ENCODE results near the gene CSNK1A1L.
A peak's percentile ranks its signal among the peaks of the same experiment; 100 is the strongest.

Gene CSNK1A1L

GRCh38 chr13:37139356-37139755, 33.9 kb upstream of the CSNK1A1L start:
- no peak for DNase-seq (ENCODE audit: insufficient read length, low spot score)
- no peak for FAIRE-seq
- TF ChIP-seq CTCF (IDR thresholded peaks at IDR 0.05; ENCODE audit: insufficient read depth, missing control alignments), result no peak

- no peak for DNase-seq (ENCODE audit: insufficient read length, low spot score)
- no peak for TF ChIP-seq CTCF (IDR thresholded peaks at IDR 0.05; ENCODE audit: insufficient read depth, missing control alignments)
- no peak for FAIRE-seq
Measured at GRCh38 chr13:37138926-37139325, 33.5 kb upstream of the CSNK1A1L start.

GRCh38 chr13:37138169-37138568, 32.7 kb upstream of the CSNK1A1L start:
- DNase-seq (ENCODE audit: insufficient read length, low spot score) (no peak), FAIRE-seq (no peak)
- TF ChIP-seq CTCF (IDR thresholded peaks at IDR 0.05; ENCODE audit: insufficient read depth, missing control alignments), result peak; percentile 1

GRCh38 chr13:37136633-37137032, 31.2 kb upstream of the CSNK1A1L start:
- DNase-seq (ENCODE audit: insufficient read length, low spot score), result no peak
- TF ChIP-seq CTCF (IDR thresholded peaks at IDR 0.05; ENCODE audit: insufficient read depth, missing control alignments), result no peak
- FAIRE-seq, result no peak

GRCh38 chr13:37136187-37136586, 30.7 kb upstream of the CSNK1A1L start:
- TF ChIP-seq CTCF (IDR thresholded peaks at IDR 0.05; ENCODE audit: insufficient read depth, missing control alignments), result no peak
- DNase-seq (ENCODE audit: insufficient read length, low spot score), result no peak
- FAIRE-seq, result no peak

- DNase-seq (ENCODE audit: insufficient read length, low spot score), result no peak
- TF ChIP-seq CTCF (IDR thresholded peaks at IDR 0.05; ENCODE audit: insufficient read depth, missing control alignments), result no peak
- no peak for FAIRE-seq
Measured at GRCh38 chr13:37134411-37135041, 29.1 kb upstream of the CSNK1A1L start.

- FAIRE-seq, result no peak
- TF ChIP-seq CTCF (IDR thresholded peaks at IDR 0.05; ENCODE audit: insufficient read depth, missing control alignments), result no peak
Measured at GRCh38 chr13:37132211-37132610, 26.7 kb upstream of the CSNK1A1L start.

More at GRCh38 chr13:37132211-37132610, 26.7 kb upstream of the CSNK1A1L start:
- no peak for DNase-seq (ENCODE audit: insufficient read length, low spot score)
